HepG2 (cell line): ENCODE measurements around the gene TSPAN2. TPM values are rescaled to one million over a fixed set of nuclear protein-coding genes. Genes with fewer than 3 reads are reported as not detected.
A peak's percentile ranks its signal among the peaks of the same experiment; 100 is the strongest.

Source experiments
- ATAC-seq: fragments of 200-7000 bp; cut with Tn5 transposase; 3 replicates; pipeline ENCODE4 v1.9.1; 2020; ENCODE audit warnings: mild to moderate bottlenecking, moderate library complexity
- BruUV-seq: library from RNA; stranded (reverse); fragments of 400-500 nt; replicated peaks from 2 replicates; lab custom pipeline; 2021; lab: Mats Ljungman, UMichigan
- CTCF ChIA-PET: fragments of 300-600 bp; formaldehyde crosslinking; extraction: SDS; loops from one replicate; lab custom pipeline; 2021; ENCODE audit warnings: low total read pairs, inconsistent platforms, low intra/inter-chr PET ratio; lab: Yijun Ruan, JAX
- POLR2A ChIA-PET: fragments of 350-600 bp; sonication (Branson Sonifier 250); formaldehyde crosslinking; loops from one replicate; lab custom pipeline; 2020; ENCODE audit warnings: antibody characterized with exemption, inconsistent platforms; lab: Yijun Ruan, JAX
- DNase-seq: peaks from one replicate; pipeline ENCODE4 v3.0.0-alpha.2; 2015; ENCODE audit warnings: low spot score
- FAIRE-seq: peaks from 3 replicates; lab custom pipeline; 2011; peaks lifted over from hg19 to GRCh38; lab: Jason Lieb, UNC
- H2AFZ ChIP-seq: one replicate; pipeline ENCODE4 v1.6.1; 2011; ENCODE audit warnings: low read length, inconsistent platforms
- H3K27ac ChIP-seq: fragments of 300-600 bp; 3 replicates; pipeline ENCODE4 v1.8.0; 2011; ENCODE audit warnings: mixed run types, mild to moderate bottlenecking, mixed read lengths, low read length, inconsistent platforms; ENCODE audit not compliant: insufficient read depth; ENCODE audit errors: extremely low read length
- H3K27me3 ChIP-seq, 2 experiments: fragments of 200-600 bp in 1 of 2; 2 replicates in 1 of 2; 3 replicates in 1 of 2; pipeline versions ENCODE4 v1.6.0 to v1.8.0; 2011; ENCODE audit warnings: low read length in 2 of 2, mild to moderate bottlenecking in 2 of 2, moderate library complexity in 2 of 2, inconsistent platforms in 1 of 2; ENCODE audit not compliant: insufficient read depth in 2 of 2, control insufficient read depth in 1 of 2
- H3K36me3 ChIP-seq, 2 experiments: fragments of 200-600 bp in 1 of 2; replicated peaks in 1 of 2; 2 replicates in 1 of 2; 3 replicates in 1 of 2; pipeline versions ENCODE4 v1.5.1 to v1.8.0; 2011; ENCODE audit warnings: low read length in 2 of 2, inconsistent platforms in 1 of 2; ENCODE audit not compliant: insufficient read depth in 2 of 2, control insufficient read depth in 1 of 2
- H3K4me1 ChIP-seq: 2 replicates; pipeline ENCODE4 v1.5.1; 2012; ENCODE audit warnings: low read length, inconsistent platforms; ENCODE audit not compliant: insufficient read depth
- H3K4me2 ChIP-seq: 2 replicates; pipeline ENCODE4 v1.6.0; 2011; ENCODE audit warnings: low read depth, low read length, inconsistent platforms
- H3K4me3 ChIP-seq, 3 experiments: fragments of 200-600 bp in 1 of 3; sonication (generic), shearing (Covaris generic) in 1 of 3; replicated peaks in 1 of 3; 2 replicates each; pipeline ENCODE4 v1.5.1; 2011 to 2016; ENCODE audit warnings: low read length in 3 of 3, inconsistent platforms in 2 of 3, low read depth in 2 of 3, mild to moderate bottlenecking in 2 of 3, control low read depth in 1 of 3, mixed read lengths in 1 of 3; ENCODE audit not compliant: insufficient read depth in 1 of 3
- H3K79me2 ChIP-seq: one replicate; pipeline ENCODE4 v1.6.1; 2011; ENCODE audit warnings: low read length, inconsistent platforms; ENCODE audit not compliant: insufficient read depth
- H3K9ac ChIP-seq: 2 replicates; pipeline ENCODE4 v1.6.0; 2011; ENCODE audit warnings: mild to moderate bottlenecking, low read depth, low read length, inconsistent platforms; ENCODE audit not compliant: insufficient read depth
- H3K9me3 ChIP-seq: 2 replicates; pipeline ENCODE4 v1.5.1; 2012; ENCODE audit warnings: mild to moderate bottlenecking, low read length
- H4K20me1 ChIP-seq: 2 replicates; pipeline ENCODE4 v1.6.0; 2011; ENCODE audit warnings: inconsistent platforms, mild to moderate bottlenecking, low read length, moderate library complexity; ENCODE audit not compliant: insufficient read depth
- CHD4 ChIP-seq: fragments of 200-600 bp; sonication (generic); IDR thresholded peaks from 2 replicates; pipeline ENCODE4 v1.7.0; 2017; ENCODE audit warnings: mild to moderate bottlenecking, low read length, borderline replicate concordance
- FOXA1 ChIP-seq, 2 experiments: fragments of 450-650 bp in 1 of 2; sonication (generic) in 1 of 2; formaldehyde crosslinking in 1 of 2; IDR thresholded peaks; 2 replicates each; pipeline versions ENCODE4 v1.4.0 to v1.6.1; 2016 to 2020; ENCODE audit warnings: missing genetic modification reagents in 1 of 2
- FOXM1 ChIP-seq: sonication (generic); formaldehyde crosslinking; IDR thresholded peaks from 2 replicates; pipeline ENCODE4 v1.5.0; 2020; ENCODE audit warnings: missing genetic modification reagents
- KLF6 ChIP-seq: IDR thresholded peaks from 2 replicates; pipeline ENCODE4 v1.8.0; 2016; ENCODE audit warnings: missing biosample characterization, missing genetic modification reagents
- MBNL3 ChIP-seq: fragments of 250-450 bp; sonication (Bioruptor Pico); conservative IDR thresholded peaks from 2 replicates; pipeline ENCODE4 v1.8.0; 2022; ENCODE audit warnings: mild to moderate bottlenecking, inconsistent platforms
- TCF7L2 ChIP-seq: IDR thresholded peaks from 2 replicates; pipeline ENCODE4 v1.6.1; 2011; ENCODE audit warnings: mild to moderate bottlenecking, low read depth, low read length, moderate library complexity
- ZNF33B ChIP-seq: sonication (generic); formaldehyde crosslinking; IDR thresholded peaks from 2 replicates; pipeline ENCODE4 v1.5.1; 2020; ENCODE audit warnings: mild to moderate bottlenecking, missing genetic modification reagents
- ZNF564 ChIP-seq: sonication (generic); formaldehyde crosslinking; IDR thresholded peaks from 2 replicates; pipeline ENCODE4 v1.8.1; 2023; ENCODE audit warnings: mild to moderate bottlenecking, missing genetic modification reagents
- ZNF629 ChIP-seq: sonication (generic); formaldehyde crosslinking; conservative IDR thresholded peaks from 2 replicates; pipeline ENCODE4 v1.5.0; 2020; ENCODE audit warnings: missing genetic modification reagents
- ZNF788 ChIP-seq: sonication (generic); formaldehyde crosslinking; IDR thresholded peaks from 2 replicates; pipeline ENCODE4 v1.5.0; 2020; ENCODE audit warnings: mild to moderate bottlenecking, missing genetic modification reagents, borderline replicate concordance
- WGBS: methylation state at CpG from one replicate; pipeline ENCODE4 v1.1.6; 2017; ENCODE audit warnings: low lambda C conversion rate; 5-methylcytosine and 5-hydroxymethylcytosine counted together
- in situ Hi-C: cut with HindIII; loops from 2 replicates; pipeline ENCODE4 v1.10.0; 2017; ENCODE audit warnings: low pct_unique_long_range_greater_than_20kb; ENCODE audit not compliant: extremely low pct_ligation_motif_present
- intact Hi-C: fragments of 100-400 bp; cut with micrococcal nuclease; formaldehyde crosslinking; loops from one replicate; pipeline ENCODE4 v1.10.0; 2022; ENCODE audit not compliant: unreplicated experiment
- polyA plus RNA-seq, 8 experiments: library from polyadenylated mRNA; depleted of rRNA in 3 of 8; stranded (reverse) in 7 of 8; unstranded in 1 of 8; fragments of >200 nt; fragmentation: Illumina TruSeq in 4 of 8; extraction: Trizol in 4 of 8; gene quantifications; 2 replicates each; pipeline versions ENCODE4 v1.2.1 to v1.2.3, GENCODE V29; 2011 to 2016; ENCODE audit warnings: low read depth in 4 of 8, missing spikeins in 1 of 8, mixed read lengths in 1 of 8; ENCODE audit not compliant: insufficient read depth in 1 of 8
- total RNA-seq, 5 experiments: library from RNA; depleted of rRNA; stranded (reverse); fragments of >200 nt; fragmentation: Illumina TruSeq; extraction: Trizol; gene quantifications; 2 replicates each; pipeline ENCODE4 v1.2.3, GENCODE V29; 2016; ENCODE audit warnings: low read depth in 1 of 5
- TF ChIP-seq, protein P1 (sequence below): sonication (generic); formaldehyde crosslinking; IDR thresholded peaks from 2 replicates; pipeline ENCODE4 v1.4.0; 2020; ENCODE audit warnings: low read depth, mild to moderate bottlenecking, missing genetic modification reagents
- TF ChIP-seq, protein P2 (sequence below): IDR thresholded peaks from 2 replicates; pipeline ENCODE4 v1.6.1; 2018; ENCODE audit warnings: missing genetic modification reagents, mild to moderate bottlenecking, missing compliant biosample characterization
- TF ChIP-seq, protein P3 (sequence below): sonication (generic); formaldehyde crosslinking; IDR thresholded peaks from 2 replicates; pipeline ENCODE4 v1.4.0; 2020; ENCODE audit warnings: missing genetic modification reagents

TSPAN2 gene
- total and polyA plus RNA-seq, 2 of the 13 experiments (the other 11 are each of a cell fraction or from before 2014, with no cell fraction given) = not detected

DNA sequence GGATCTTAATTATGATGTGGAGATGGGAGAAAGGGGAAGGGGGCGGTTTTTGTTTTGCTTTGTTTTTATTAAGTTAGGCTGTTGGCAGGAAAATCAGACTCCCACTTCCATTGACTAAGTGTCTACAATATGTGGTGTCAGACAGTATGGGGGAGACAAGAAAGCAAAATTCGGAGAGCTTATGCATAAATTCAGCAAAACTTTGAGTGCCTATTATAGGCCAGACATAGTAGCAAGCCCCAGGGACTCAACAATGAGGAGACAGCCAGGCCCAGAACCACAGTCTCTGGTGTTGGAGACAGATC is 835 bp upstream of the TSPAN2 start (continued):
- TF ChIP-seq CHD4 (no peak), FOXA1 (IDR thresholded peaks at IDR 0.05) (no peak), FOXA1 (CRISPR knock-in tag; IDR thresholded peaks at IDR 0.05) (no peak), MBNL3 (CRISPR knock-in tag) (no peak), TCF7L2 (no peak), ZNF33B (no peak), ZNF788 (no peak)

DNA sequence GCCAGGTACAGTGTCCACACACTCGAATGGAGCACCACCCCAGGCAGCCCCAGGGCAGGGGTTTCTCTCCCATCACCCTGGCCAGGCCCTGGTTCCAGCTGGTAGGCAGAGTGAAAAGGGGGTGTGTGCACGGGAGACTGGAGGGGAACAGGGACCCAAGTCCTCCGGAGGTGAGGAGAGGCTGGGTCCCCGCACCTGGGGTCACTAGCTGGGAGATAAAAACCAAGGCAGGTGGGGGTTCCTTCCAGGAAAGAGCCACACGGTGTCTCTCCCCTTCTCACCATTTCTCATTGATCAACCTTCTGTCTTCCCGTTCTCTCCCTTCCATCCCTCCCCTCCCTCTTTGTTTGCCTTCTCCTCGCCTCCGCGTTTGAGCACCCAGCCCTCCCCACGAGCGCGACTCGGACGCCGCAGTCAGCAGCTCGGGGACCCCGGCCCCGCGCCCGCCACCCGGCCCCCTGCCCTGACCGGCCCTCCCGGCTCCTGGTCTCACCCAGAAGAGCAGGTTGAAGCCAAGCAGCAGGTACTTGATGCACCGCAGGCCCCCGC is 358 bp downstream of the TSPAN2 start:
- Histone ChIP-seq H3K4me2 (peak overlapping the region; percentile 39), H3K9me3 (no peaks in the 10 kb centered on the region), H4K20me1 (no peaks in the 10 kb centered on the region), H2AFZ (no peak overlapping the region), H3K9ac (no peak overlapping the region), H3K79me2 (no peaks in the 10 kb centered on the region), H3K27me3 (peaks cover 2 to 22% of the 10 kb centered on the region in 2 experiments; a peak in 4 of 5 replicates), H3K4me3 (no peak overlapping the region; a peak in 1 of 6 replicates), H3K27ac (no peak overlapping the region), H3K4me1 (no peaks in the 10 kb centered on the region), H3K36me3 (no peaks in the 10 kb centered on the region)
- BruUV-seq = no TSS peak
- POLR2A ChIA-PET = no interaction called here
- ATAC-seq = peak; percentile 30; the same call in 2 of the 3 replicates
- in situ Hi-C loops = no loop called here
- DNase-seq = no peak
- intact Hi-C loops = no loop called here
- CTCF ChIA-PET = no interaction called here
- 11% methylated on average over 20 of the region's 25 CpGs for WGBS
- no peak for FAIRE-seq
- TF ChIP-seq ZNF629 (no peak), FOXM1 (CRISPR knock-in tag) (no peak), KLF6 (CRISPR knock-in tag) (no peak), ZNF564 (CRISPR knock-in tag) (no peak)
- TF ChIP-seq, protein P1, sequence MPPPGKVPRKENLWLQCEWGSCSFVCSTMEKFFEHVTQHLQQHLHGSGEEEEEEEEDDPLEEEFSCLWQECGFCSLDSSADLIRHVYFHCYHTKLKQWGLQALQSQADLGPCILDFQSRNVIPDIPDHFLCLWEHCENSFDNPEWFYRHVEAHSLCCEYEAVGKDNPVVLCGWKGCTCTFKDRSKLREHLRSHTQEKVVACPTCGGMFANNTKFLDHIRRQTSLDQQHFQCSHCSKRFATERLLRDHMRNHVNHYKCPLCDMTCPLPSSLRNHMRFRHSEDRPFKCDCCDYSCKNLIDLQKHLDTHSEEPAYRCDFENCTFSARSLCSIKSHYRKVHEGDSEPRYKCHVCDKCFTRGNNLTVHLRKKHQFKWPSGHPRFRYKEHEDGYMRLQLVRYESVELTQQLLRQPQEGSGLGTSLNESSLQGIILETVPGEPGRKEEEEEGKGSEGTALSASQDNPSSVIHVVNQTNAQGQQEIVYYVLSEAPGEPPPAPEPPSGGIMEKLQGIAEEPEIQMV (CRISPR knock-in tag) = no peak
- TF ChIP-seq, protein P2, sequence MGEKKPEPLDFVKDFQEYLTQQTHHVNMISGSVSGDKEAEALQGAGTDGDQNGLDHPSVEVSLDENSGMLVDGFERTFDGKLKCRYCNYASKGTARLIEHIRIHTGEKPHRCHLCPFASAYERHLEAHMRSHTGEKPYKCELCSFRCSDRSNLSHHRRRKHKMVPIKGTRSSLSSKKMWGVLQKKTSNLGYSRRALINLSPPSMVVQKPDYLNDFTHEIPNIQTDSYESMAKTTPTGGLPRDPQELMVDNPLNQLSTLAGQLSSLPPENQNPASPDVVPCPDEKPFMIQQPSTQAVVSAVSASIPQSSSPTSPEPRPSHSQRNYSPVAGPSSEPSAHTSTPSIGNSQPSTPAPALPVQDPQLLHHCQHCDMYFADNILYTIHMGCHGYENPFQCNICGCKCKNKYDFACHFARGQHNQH (CRISPR knock-in tag) = no peak
- TF ChIP-seq, protein P3, sequence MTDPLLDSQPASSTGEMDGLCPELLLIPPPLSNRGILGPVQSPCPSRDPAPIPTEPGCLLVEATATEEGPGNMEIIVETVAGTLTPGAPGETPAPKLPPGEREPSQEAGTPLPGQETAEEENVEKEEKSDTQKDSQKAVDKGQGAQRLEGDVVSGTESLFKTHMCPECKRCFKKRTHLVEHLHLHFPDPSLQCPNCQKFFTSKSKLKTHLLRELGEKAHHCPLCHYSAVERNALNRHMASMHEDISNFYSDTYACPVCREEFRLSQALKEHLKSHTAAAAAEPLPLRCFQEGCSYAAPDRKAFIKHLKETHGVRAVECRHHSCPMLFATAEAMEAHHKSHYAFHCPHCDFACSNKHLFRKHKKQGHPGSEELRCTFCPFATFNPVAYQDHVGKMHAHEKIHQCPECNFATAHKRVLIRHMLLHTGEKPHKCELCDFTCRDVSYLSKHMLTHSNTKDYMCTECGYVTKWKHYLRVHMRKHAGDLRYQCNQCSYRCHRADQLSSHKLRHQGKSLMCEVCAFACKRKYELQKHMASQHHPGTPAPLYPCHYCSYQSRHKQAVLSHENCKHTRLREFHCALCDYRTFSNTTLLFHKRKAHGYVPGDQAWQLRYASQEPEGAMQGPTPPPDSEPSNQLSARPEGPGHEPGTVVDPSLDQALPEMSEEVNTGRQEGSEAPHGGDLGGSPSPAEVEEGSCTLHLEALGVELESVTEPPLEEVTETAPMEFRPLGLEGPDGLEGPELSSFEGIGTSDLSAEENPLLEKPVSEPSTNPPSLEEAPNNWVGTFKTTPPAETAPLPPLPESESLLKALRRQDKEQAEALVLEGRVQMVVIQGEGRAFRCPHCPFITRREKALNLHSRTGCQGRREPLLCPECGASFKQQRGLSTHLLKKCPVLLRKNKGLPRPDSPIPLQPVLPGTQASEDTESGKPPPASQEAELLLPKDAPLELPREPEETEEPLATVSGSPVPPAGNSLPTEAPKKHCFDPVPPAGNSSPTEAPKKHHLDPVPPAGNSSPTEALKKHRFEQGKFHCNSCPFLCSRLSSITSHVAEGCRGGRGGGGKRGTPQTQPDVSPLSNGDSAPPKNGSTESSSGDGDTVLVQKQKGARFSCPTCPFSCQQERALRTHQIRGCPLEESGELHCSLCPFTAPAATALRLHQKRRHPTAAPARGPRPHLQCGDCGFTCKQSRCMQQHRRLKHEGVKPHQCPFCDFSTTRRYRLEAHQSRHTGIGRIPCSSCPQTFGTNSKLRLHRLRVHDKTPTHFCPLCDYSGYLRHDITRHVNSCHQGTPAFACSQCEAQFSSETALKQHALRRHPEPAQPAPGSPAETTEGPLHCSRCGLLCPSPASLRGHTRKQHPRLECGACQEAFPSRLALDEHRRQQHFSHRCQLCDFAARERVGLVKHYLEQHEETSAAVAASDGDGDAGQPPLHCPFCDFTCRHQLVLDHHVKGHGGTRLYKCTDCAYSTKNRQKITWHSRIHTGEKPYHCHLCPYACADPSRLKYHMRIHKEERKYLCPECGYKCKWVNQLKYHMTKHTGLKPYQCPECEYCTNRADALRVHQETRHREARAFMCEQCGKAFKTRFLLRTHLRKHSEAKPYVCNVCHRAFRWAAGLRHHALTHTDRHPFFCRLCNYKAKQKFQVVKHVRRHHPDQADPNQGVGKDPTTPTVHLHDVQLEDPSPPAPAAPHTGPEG = no peak
